Pons (tissue), 1 donor: ENCODE measurements around the gene ALKAL2.
"Not testable (repeated sequence)": the region's sequence is repeated elsewhere in the genome, so short reads cannot be mapped to it uniquely, and the experiment has no call there.

Source experiments
- DNase-seq: peaks from one replicate; pipeline ENCODE4 v3.0.0-alpha.2; 2016; ENCODE audit warnings: low spot score

The ALKAL2 gene, protein sequence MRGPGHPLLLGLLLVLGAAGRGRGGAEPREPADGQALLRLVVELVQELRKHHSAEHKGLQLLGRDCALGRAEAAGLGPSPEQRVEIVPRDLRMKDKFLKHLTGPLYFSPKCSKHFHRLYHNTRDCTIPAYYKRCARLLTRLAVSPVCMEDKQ

DNA sequence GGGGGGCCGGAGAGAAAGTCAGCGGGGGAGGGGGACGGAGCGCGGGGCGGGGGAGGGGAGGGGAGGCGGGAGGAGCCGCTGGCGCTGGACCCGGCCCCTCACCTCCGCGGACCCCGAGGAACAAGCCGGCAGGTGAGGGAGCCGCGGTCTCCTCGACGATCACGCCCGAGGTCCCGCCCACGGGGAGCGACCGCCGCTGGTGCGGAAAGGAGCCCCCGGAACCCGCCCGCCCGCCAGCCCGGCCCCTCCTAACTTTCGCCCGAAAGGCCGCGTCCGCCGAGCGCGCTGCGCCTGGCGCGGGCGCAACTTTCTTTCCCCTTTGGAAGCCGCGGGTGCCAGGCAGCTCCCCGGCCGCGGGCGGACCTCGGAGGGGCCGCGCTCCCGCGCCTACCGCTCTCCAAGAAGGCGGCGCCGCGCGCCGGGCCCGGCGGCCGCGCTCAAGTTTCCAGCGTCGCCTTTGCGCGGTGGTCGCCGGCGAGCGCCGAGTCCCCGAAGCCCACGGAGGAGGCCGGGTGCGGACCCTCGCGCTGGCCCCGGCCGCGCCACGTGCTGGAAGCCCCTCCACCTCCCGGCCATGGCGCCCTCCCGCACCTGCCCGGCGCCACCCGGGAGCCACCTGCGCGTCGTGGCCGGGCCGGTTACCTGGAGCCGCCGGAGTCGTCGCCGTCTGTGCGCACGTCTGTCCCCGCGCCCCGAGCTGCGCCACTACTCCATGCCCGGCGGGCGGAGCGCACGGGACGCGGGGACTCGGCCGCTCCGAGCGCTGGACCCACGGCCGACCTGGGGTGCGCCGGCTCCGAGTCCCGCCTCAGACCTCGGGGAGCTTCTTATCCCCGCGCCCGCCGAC is at the start of gene ALKAL2:
ALKAL2 (minus strand) TSS at position 181 of the 847 bp plus-strand sequence. CDS start 256 bp downstream, outside the sequence.
- no peak for DNase-seq

DNA sequence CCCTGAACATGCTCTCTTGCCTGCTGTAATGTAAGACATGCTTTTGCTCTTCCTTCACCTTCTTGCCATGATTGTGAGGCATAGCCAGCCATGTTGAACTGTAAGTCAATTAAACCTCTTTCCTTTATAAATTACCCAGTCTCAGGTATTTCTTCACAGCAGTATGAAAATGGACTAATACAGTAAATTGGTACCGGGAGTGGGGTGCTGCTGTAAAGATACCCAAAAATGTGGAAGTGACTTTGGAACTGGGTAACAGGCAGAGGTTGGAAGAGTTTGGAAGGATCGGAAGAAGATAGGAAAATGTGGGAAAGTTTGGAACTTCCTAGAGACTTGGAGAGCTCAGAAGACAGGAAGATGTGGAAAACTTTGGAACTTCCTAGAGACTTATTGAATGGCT is 49.1 kb upstream of the ALKAL2 start:
- DNase-seq = not testable (repeated sequence)

- no peak for DNase-seq
These were observed 48.5 kb upstream of the ALKAL2 start for GRCh38 chr2:336360-336759.

DNA sequence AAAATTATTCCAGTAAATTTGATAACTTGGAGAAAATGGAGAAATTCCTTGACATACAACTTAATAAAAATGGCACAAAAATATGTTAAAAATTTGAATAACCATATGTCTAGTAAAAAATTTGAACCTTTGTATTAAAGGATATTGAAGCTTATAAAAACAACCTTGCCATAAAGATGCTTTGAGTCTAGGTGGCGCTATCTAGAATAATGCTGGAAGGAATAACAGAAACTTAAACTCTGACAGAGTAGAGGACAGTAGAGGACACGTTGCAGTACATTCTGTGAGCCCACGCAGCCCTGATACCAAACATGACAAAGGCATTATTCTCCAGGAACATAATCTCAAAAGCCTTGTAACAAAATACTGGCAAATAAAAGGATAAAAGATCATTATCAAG is 44.7 kb upstream of the ALKAL2 start:
- no peak for DNase-seq

GRCh38 chr2:328761-329160 is 40.9 kb upstream of the ALKAL2 start:
- no peak for DNase-seq

DNA sequence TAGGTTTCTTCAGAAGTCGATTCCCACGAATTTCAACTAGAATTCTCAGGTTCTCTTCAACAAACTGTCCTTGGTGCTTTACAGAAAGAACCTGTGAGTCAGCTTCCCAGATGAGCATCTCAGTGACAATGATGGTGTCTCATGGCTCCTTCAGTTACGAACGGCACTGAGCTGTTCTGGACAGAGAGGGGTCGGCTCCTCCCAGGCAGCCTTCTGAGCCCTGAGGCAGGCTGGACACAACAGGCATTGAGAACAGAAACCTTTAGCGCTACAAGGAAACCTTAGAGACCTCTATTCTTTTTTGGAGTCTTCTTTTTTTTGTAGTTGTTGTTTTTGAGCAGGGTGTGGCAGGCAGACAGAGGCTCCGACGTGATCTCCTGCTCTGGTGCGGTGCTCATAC is 35.1 kb upstream of the ALKAL2 start:
- no peak for DNase-seq

GRCh38 chr2:322326-322725 is 34.4 kb upstream of the ALKAL2 start:
- no peak for DNase-seq

DNA sequence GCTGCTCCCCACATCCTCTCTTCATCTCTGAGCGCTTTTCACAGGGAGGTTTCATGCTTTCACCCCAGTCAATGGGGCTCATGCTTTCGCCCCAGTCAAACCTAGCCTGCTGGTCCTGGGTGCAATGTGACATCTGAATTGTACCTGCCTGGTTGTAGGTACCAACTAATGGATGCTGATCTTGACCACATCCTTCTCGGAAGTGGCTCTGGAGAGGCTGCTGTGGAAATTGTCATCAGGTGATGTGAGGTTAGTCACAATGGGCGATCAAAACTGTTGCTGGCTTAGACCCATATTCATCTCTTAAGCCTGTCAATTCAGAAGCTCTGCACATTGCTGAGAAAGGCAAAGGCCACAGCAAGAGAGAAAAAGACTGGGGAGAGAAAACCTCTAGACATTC is 32.7 kb upstream of the ALKAL2 start:
- no peak for DNase-seq

GRCh38 chr2:319059-319600 is 31.2 kb upstream of the ALKAL2 start:
- no peak for DNase-seq

DNA sequence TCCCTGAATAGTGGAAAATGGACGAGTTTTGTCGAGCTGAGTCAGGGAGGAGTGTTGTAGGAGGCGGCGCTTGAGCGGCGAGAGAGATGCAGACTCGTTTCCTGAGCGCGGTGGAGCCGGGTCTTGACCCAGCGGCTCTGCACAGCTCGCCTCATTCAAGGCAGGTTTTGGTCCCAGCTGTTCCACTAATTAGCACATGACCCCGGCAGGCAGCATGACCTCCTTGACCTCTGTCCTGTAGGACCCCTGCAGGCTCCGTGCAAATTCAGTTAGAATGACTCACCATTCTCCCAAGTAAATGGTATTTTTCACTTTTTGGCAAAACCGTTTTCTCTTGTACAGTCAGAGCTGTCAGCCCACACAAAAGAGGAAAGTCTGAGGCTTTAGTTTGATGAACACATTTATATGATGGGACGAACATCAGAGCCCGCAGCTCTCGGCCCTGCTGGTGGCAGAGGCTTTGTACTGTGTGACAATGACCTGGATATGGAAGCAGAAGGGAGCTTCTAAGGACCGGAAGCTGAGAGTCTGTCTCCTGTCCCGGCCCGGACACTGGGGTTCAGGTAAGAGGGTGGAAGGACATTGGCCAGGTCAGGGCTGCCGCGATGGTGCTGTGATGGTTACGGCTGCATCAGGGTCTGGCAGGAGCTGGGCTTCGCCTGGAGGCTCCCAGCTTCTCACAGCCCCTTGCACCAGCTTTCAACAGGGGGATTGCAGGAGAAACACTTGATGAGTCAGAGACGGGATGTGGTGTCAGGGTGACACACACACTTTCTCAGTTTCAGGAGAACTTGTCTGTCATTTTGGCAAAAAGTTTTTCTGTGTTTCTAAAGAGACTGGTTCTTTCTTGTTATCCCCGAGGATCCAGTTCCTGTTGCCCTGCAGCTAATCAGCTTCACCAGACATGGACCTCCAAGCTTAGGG is 29.9 kb upstream of the ALKAL2 start:
- no peak for DNase-seq

- no peak for DNase-seq
These were observed 28.5 kb upstream of the ALKAL2 start for GRCh38 chr2:316381-316780.

DNA sequence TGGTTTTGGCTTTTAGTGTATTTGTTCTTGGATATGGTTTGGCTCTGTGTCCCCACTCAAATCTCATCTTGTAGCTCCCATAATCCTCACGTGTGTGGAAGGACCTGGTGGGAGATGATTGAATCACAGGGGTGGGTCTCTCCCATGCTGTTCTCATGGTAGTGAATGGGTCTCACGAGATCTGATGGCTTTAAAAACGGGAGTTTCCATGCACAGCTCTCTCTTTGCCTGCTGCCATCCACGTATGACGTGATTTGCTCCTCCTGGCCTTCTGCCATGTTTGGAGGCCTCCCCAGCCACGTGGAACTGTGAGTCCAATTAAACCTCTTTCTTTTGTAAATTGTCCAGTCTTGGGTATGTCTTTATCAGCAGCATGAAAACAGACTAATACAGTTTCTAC is 28.0 kb upstream of the ALKAL2 start:
- DNase-seq = not testable (repeated sequence)

- DNase-seq = no peak
These were observed 26.9 kb upstream of the ALKAL2 start for GRCh38 chr2:314561-315336.

- DNase-seq = no peak
These were observed 26.1 kb upstream of the ALKAL2 start for GRCh38 chr2:313991-314390.

DNA sequence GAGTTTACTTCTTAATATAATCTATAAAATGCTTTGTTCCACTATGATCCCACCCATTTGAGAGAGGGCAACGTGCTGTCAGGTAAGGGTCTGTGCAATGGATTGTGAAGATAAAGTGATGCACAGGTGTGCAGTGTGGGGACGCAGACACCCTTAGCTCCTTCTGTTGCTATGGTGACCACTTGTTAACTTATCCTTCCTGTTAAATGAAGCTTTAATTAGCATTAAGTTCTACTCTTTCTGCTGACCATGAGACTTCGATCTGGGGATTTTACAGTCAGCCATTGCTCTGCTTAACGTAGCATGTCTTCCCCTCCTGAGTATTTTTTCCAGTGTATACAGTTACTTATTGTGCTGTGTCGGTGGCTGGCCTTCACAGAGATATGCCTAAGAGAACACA is 23.1 kb upstream of the ALKAL2 start:
- DNase-seq = no peak

DNA sequence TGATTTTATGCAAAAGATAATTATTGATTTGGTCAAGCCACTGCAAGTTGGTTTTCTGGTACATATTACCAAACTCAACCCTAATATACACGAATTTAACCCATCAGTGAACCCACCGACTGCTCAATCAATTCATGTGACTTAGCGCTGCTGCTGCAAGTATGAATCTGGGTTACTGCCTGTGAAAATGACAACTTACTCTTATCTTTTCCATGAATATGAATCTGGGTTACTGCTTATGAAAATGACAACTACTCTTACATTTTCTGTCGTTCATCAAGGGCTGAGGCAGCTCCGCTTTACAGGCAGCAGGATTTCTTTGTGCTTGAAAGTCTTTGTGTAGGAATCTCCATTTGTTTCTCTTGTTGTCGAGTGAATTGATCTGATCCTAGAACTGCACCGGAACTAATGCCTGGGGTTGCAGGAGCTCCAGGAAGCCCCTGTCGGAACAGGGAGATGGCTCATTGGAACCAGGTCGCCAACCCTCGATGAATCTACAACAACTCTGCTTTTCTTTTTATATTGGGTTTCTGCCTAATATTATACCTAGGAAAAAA is 22.1 kb upstream of the ALKAL2 start:
- no peak for DNase-seq

DNA sequence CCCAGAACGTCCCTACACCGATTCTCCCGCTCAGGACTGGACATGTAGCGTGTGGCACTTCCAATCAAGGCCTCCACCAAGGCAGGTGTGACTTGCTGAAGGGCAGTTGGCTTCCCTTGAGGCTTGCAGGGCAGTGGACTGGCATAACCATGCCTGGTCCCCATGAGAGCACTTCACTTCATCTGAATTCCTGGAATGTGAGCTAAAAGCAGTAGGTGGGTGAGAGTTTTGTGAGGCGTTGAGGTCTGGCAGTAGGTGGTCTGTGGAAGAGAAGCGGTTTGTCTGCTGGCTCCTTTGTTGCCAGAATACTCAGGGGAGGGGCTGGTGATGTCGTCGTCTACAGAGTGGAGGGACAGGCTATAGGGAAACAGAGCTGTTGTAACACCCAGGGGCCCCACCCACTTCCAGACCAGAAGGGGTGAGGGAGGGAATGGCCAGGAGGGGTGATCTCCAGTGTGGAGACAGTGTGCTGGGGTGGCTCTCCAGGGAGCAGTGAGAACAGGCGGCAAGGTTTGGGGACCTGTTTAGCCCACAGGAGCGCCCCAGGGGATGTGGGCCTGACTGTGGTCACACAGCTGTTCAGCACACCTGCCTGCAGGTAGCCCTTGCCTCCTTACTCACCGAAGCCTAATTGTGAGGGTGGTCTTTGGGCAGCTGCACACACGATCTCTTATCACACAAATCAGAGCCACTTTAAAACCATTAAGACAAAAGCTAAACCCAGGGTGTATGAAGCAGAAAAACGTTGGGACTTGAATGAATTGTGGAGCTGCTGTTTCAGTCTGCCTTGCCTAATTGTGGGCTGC is 21.5 kb upstream of the ALKAL2 start:
- DNase-seq = no peak

- no peak for DNase-seq
These were observed 17.5 kb upstream of the ALKAL2 start for GRCh38 chr2:305366-305765.

- DNase-seq = no peak
These were observed 8.5 kb upstream of the ALKAL2 start for GRCh38 chr2:296354-296753.

- no peak for DNase-seq
These were observed 7.2 kb upstream of the ALKAL2 start for GRCh38 chr2:295090-295489.
